HepG2 (cell line): ENCODE data around the gene TRDMT1. TPM values are rescaled to one million over a fixed set of nuclear protein-coding genes. Genes with fewer than 3 reads are reported as not detected.

Experiments
- ATAC-seq: fragments of 200-7000 bp; cut with Tn5 transposase; 3 replicates; pipeline ENCODE4 v1.9.1; 2020; ENCODE audit warnings: mild to moderate bottlenecking, moderate library complexity
- BruUV-seq: library from RNA; stranded (reverse); fragments of 400-500 nt; replicated peaks from 2 replicates; lab custom pipeline; 2021; lab: Mats Ljungman, UMichigan
- CTCF ChIA-PET: fragments of 300-600 bp; formaldehyde crosslinking; extraction: SDS; loops from one replicate; lab custom pipeline; 2021; ENCODE audit warnings: low total read pairs, inconsistent platforms, low intra/inter-chr PET ratio; lab: Yijun Ruan, JAX
- POLR2A ChIA-PET: fragments of 350-600 bp; sonication (Branson Sonifier 250); formaldehyde crosslinking; loops from one replicate; lab custom pipeline; 2020; ENCODE audit warnings: antibody characterized with exemption, inconsistent platforms; lab: Yijun Ruan, JAX
- DNase-seq: peaks from one replicate; pipeline ENCODE4 v3.0.0-alpha.2; 2015; ENCODE audit warnings: low spot score
- FAIRE-seq: peaks from 3 replicates; lab custom pipeline; 2011; peaks lifted over from hg19 to GRCh38; lab: Jason Lieb, UNC
- H2AFZ ChIP-seq: one replicate; pipeline ENCODE4 v1.6.1; 2011; ENCODE audit warnings: low read length, inconsistent platforms
- H3K27ac ChIP-seq: fragments of 300-600 bp; 3 replicates; pipeline ENCODE4 v1.8.0; 2011; ENCODE audit warnings: mixed run types, mild to moderate bottlenecking, mixed read lengths, low read length, inconsistent platforms; ENCODE audit not compliant: insufficient read depth; ENCODE audit errors: extremely low read length
- H3K27me3 ChIP-seq, 2 experiments: fragments of 200-600 bp in 1 of 2; 2 replicates in 1 of 2; 3 replicates in 1 of 2; pipeline versions ENCODE4 v1.6.0 to v1.8.0; 2011; ENCODE audit warnings: low read length in 2 of 2, mild to moderate bottlenecking in 2 of 2, moderate library complexity in 2 of 2, inconsistent platforms in 1 of 2; ENCODE audit not compliant: insufficient read depth in 2 of 2, control insufficient read depth in 1 of 2
- H3K36me3 ChIP-seq, 2 experiments: fragments of 200-600 bp in 1 of 2; replicated peaks in 1 of 2; 2 replicates in 1 of 2; 3 replicates in 1 of 2; pipeline versions ENCODE4 v1.5.1 to v1.8.0; 2011; ENCODE audit warnings: low read length in 2 of 2, inconsistent platforms in 1 of 2; ENCODE audit not compliant: insufficient read depth in 2 of 2, control insufficient read depth in 1 of 2
- H3K4me1 ChIP-seq: 2 replicates; pipeline ENCODE4 v1.5.1; 2012; ENCODE audit warnings: low read length, inconsistent platforms; ENCODE audit not compliant: insufficient read depth
- H3K4me2 ChIP-seq: 2 replicates; pipeline ENCODE4 v1.6.0; 2011; ENCODE audit warnings: low read depth, low read length, inconsistent platforms
- H3K4me3 ChIP-seq, 3 experiments: fragments of 200-600 bp in 1 of 3; sonication (generic), shearing (Covaris generic) in 1 of 3; replicated peaks in 1 of 3; 2 replicates each; pipeline ENCODE4 v1.5.1; 2011 to 2016; ENCODE audit warnings: low read length in 3 of 3, inconsistent platforms in 2 of 3, low read depth in 2 of 3, mild to moderate bottlenecking in 2 of 3, control low read depth in 1 of 3, mixed read lengths in 1 of 3; ENCODE audit not compliant: insufficient read depth in 1 of 3
- H3K79me2 ChIP-seq: one replicate; pipeline ENCODE4 v1.6.1; 2011; ENCODE audit warnings: low read length, inconsistent platforms; ENCODE audit not compliant: insufficient read depth
- H3K9ac ChIP-seq: 2 replicates; pipeline ENCODE4 v1.6.0; 2011; ENCODE audit warnings: mild to moderate bottlenecking, low read depth, low read length, inconsistent platforms; ENCODE audit not compliant: insufficient read depth
- H3K9me3 ChIP-seq: 2 replicates; pipeline ENCODE4 v1.5.1; 2012; ENCODE audit warnings: mild to moderate bottlenecking, low read length
- H4K20me1 ChIP-seq: 2 replicates; pipeline ENCODE4 v1.6.0; 2011; ENCODE audit warnings: inconsistent platforms, mild to moderate bottlenecking, low read length, moderate library complexity; ENCODE audit not compliant: insufficient read depth
- ATRX ChIP-seq: sonication (generic); formaldehyde crosslinking; IDR thresholded peaks from 2 replicates; pipeline ENCODE4 v1.4.0; 2020; ENCODE audit warnings: missing genetic modification reagents, borderline replicate concordance
- BCL3 ChIP-seq: sonication (generic); formaldehyde crosslinking; IDR thresholded peaks from 2 replicates; pipeline ENCODE4 v1.5.1; 2020; ENCODE audit warnings: mild to moderate bottlenecking, missing genetic modification reagents, moderate library complexity
- BRCA1 ChIP-seq: sonication (generic); formaldehyde crosslinking; IDR thresholded peaks from 2 replicates; pipeline ENCODE4 v1.4.0; 2020; ENCODE audit warnings: missing genetic modification reagents
- IKZF1 ChIP-seq: fragments of 450-650 bp; IDR thresholded peaks from 2 replicates; pipeline ENCODE4 v1.7.1; 2016
- NFATC3 ChIP-seq: sonication (generic); formaldehyde crosslinking; IDR thresholded peaks from 2 replicates; pipeline ENCODE4 v1.5.1; 2020; ENCODE audit warnings: mild to moderate bottlenecking, missing genetic modification reagents
- ZNF615 ChIP-seq: sonication (generic); formaldehyde crosslinking; IDR thresholded peaks from 2 replicates; pipeline ENCODE4 v1.5.0; 2020; ENCODE audit warnings: mild to moderate bottlenecking, missing genetic modification reagents, borderline replicate concordance
- WGBS: methylation state at CpG from one replicate; pipeline ENCODE4 v1.1.6; 2017; ENCODE audit warnings: low lambda C conversion rate; 5-methylcytosine and 5-hydroxymethylcytosine counted together
- in situ Hi-C: cut with HindIII; loops from 2 replicates; pipeline ENCODE4 v1.10.0; 2017; ENCODE audit warnings: low pct_unique_long_range_greater_than_20kb; ENCODE audit not compliant: extremely low pct_ligation_motif_present
- intact Hi-C: fragments of 100-400 bp; cut with micrococcal nuclease; formaldehyde crosslinking; loops from one replicate; pipeline ENCODE4 v1.10.0; 2022; ENCODE audit not compliant: unreplicated experiment
- polyA plus RNA-seq, 8 experiments: library from polyadenylated mRNA; depleted of rRNA in 3 of 8; stranded (reverse) in 7 of 8; unstranded in 1 of 8; fragments of >200 nt; fragmentation: Illumina TruSeq in 4 of 8; extraction: Trizol in 4 of 8; gene quantifications; 2 replicates each; pipeline versions ENCODE4 v1.2.1 to v1.2.3, GENCODE V29; 2011 to 2016; ENCODE audit warnings: low read depth in 4 of 8, missing spikeins in 1 of 8, mixed read lengths in 1 of 8; ENCODE audit not compliant: insufficient read depth in 1 of 8
- total RNA-seq, 5 experiments: library from RNA; depleted of rRNA; stranded (reverse); fragments of >200 nt; fragmentation: Illumina TruSeq; extraction: Trizol; gene quantifications; 2 replicates each; pipeline ENCODE4 v1.2.3, GENCODE V29; 2016; ENCODE audit warnings: low read depth in 1 of 5

The TRDMT1 gene
- total and polyA plus RNA-seq, 2 of the 13 experiments (the other 11 are each of a cell fraction or from before 2014, with no cell fraction given): 2.0 to 3.0 TPM

- TF ChIP-seq BCL3 (CRISPR knock-in tag) (no peak), IKZF1 (no peak), NFATC3 (CRISPR knock-in tag) (no peak), BRCA1 (CRISPR knock-in tag) (no peak), ATRX (CRISPR knock-in tag) (no peak)
Measured at GRCh38 chr10:17229717-17229966, 28.2 kb upstream of the TRDMT1 start (continued).

- no peak overlapping the region for H3K4me3 ChIP-seq
- H3K4me1 ChIP-seq: peaks cover 17% of the 10 kb centered on the region; the same call in 1 of the 2 replicates
- DNase-seq (no peak), ATAC-seq (no peak), FAIRE-seq (no peak)
- no peaks in the 10 kb centered on the region for H3K9me3 ChIP-seq
- H4K20me1 ChIP-seq: no peaks in the 10 kb centered on the region
- BruUV-seq: no TSS peak
- H3K27me3 ChIP-seq: no peaks in the 10 kb centered on the region
- no peak overlapping the region for H2AFZ ChIP-seq
- no peak overlapping the region for H3K27ac ChIP-seq
- in situ Hi-C loops: loop anchor here (25.0 kb wide), 1 partner anchor 1367 kb away; the partner anchor contains the start of gene MINDY3
- no peak overlapping the region for H3K4me2 ChIP-seq
- POLR2A ChIA-PET: no interaction called here
- 96% methylated on average over 72 of the region's 72 CpGs for WGBS
- H3K36me3 ChIP-seq: no peaks in the 10 kb centered on the region
- no peaks in the 10 kb centered on the region for H3K79me2 ChIP-seq
- no peak overlapping the region for H3K9ac ChIP-seq
- no peak for TF ChIP-seq ZNF615
- TF ChIP-seq, all 625 proteins: peak for 0
- CTCF ChIA-PET: no interaction called here
- intact Hi-C loops: no loop called here
Measured at GRCh38 chr10:17229016-17229716, 27.7 kb upstream of the TRDMT1 start.
